ENCODE results near the gene MED27.

Gene MED27

DNA sequence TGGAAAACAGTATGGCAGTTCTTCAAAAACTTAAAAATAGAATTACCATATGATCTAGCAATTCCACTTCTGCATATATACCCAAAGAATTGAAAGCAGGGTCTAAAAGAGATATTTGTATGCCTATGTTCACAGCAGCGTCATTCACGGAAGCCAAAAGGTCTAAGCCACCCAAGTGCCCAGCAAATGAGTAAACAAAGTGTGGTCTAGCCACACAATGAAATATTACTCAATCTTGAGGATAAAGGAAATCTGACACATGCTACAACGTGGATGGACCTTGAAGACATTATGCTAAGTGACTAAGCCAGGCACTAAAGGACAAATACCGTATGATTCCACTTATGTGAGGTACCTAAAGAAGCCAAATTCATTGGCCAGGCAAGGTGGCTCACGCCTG, 11.1 kb upstream of the MED27 start:
- Histone ChIP-seq H3K4me3 (ENCODE audit: low read depth in 1 of 2, low read length in 1 of 2) (no peak overlapping the region), H3K27ac (no peak overlapping the region), H3K4me1 (ENCODE audit: control insufficient read depth in 1 of 2, insufficient read depth in 1 of 2, low read depth in 1 of 2, low read length in 1 of 2) (no peaks in the 10 kb centered on the region), H3K36me3 (no peaks in the 10 kb centered on the region), H3K27me3 (peaks cover 75% of the 10 kb centered on the region), H3K9me3 (no peaks in the 10 kb centered on the region)
- TF ChIP-seq, protein P1, sequence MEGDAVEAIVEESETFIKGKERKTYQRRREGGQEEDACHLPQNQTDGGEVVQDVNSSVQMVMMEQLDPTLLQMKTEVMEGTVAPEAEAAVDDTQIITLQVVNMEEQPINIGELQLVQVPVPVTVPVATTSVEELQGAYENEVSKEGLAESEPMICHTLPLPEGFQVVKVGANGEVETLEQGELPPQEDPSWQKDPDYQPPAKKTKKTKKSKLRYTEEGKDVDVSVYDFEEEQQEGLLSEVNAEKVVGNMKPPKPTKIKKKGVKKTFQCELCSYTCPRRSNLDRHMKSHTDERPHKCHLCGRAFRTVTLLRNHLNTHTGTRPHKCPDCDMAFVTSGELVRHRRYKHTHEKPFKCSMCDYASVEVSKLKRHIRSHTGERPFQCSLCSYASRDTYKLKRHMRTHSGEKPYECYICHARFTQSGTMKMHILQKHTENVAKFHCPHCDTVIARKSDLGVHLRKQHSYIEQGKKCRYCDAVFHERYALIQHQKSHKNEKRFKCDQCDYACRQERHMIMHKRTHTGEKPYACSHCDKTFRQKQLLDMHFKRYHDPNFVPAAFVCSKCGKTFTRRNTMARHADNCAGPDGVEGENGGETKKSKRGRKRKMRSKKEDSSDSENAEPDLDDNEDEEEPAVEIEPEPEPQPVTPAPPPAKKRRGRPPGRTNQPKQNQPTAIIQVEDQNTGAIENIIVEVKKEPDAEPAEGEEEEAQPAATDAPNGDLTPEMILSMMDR (IDR thresholded peaks at IDR 0.05): no peak

DNA sequence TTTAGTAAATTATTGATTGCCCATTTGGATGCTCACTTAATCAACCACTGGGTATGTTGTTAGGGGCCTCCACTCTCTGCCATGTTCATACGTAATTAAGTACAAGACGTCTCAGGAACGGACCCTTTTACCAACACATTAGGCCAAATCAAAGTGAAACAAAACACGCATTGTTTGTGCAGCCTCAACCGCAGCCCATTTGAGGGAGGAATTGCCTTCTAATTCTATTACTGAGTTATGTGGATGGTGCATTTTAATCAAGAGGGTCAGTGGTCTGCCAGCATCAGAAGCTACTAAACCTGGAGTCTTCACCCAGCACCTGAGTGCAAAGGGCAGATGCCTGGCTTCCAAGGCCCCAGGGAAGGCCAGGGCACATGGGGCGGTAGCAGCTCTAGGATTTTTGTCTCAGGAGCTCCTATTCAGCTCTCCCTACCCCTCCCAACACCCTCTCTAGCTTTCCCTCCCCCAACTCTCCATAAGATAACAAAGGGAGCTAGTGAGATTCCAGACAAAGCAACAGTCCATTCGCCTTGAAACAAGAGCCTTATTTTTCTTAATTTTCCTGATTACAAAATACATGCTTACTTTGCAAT, 7.9 kb upstream of the MED27 start:
- H3K9me3 ChIP-seq: no peaks in the 10 kb centered on the region
- no peak overlapping the region for H3K27ac ChIP-seq
- TF ChIP-seq, protein P1 (IDR thresholded peaks at IDR 0.05): no peak
- H3K27me3 ChIP-seq: peaks cover 73% of the 10 kb centered on the region
- H3K36me3 ChIP-seq: no peaks in the 10 kb centered on the region
- H3K4me1 ChIP-seq (ENCODE audit: control insufficient read depth in 1 of 2, insufficient read depth in 1 of 2, low read depth in 1 of 2, low read length in 1 of 2): no peaks in the 10 kb centered on the region
- no peak overlapping the region for H3K4me3 ChIP-seq (ENCODE audit: low read depth in 1 of 2, low read length in 1 of 2)

DNA sequence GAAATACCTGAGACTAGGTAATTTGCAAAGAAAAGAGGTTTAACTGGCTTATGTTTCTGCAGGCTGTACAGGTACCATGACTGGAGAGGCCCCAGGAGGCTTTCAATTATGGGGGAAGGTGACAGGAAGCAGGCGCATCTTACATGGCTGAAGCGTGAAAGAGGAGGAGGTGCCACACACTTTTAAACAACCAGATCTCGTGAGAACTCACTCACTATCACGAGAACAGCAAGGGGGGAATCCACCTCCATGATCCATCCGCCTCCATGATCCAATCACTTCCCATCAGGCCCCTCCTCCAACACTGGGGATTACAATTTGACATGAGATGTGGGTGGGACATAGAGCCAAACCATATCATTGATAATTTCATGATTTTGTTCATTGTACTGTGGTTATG, 2.5 kb upstream of the MED27 start:
- H3K4me3 ChIP-seq (ENCODE audit: low read depth in 1 of 2, low read length in 1 of 2): no peak overlapping the region
- peaks cover 38% of the 10 kb centered on the region for H3K27me3 ChIP-seq
- peaks cover under 1% of the 10 kb centered on the region for H3K36me3 ChIP-seq
- no peak overlapping the region for H3K27ac ChIP-seq
- TF ChIP-seq, protein P1 (IDR thresholded peaks at IDR 0.05): no peak
- H3K4me1 ChIP-seq (ENCODE audit: control insufficient read depth in 1 of 2, insufficient read depth in 1 of 2, low read depth in 1 of 2, low read length in 1 of 2): peaks cover 16 to 18% of the 10 kb centered on the region in 2 experiments
- H3K9me3 ChIP-seq: no peaks in the 10 kb centered on the region

DNA sequence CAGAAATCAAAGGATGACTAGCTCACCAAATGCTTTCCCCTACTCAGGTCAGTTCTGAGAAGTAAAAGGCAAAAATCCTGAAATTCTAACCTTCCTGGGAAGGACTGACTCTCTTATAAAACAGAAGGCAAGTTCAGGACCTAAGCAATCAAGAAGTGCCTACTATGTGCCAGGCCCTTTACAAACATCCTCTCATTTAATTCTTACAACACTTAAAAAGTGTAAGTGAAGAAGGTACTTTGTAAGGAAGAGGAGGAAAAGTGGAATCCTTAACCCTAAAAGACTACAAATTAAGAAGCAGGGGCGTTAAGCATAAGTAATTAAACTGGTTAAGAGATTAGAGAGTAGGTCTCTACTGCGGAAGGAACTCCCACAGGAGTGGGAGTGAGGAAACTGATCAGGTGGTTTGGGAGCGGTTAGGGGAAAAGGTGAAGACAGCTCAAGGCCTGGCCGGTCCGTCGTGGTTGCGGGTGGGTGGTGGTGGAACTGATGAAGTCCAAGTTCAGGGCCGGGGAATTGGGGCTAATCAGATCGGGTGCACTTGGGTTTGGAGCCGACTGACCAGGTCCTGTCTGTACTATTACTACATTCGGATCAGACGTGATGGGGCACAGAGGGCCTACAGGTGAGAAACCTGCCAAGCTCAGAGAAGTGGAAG, 839 bp downstream of the MED27 start:
- H3K27me3 ChIP-seq: peaks cover 12% of the 10 kb centered on the region
- H3K9me3 ChIP-seq: no peaks in the 10 kb centered on the region
- peak overlapping the region; percentile 59 to 69 for H3K4me3 ChIP-seq (ENCODE audit: low read depth in 1 of 2, low read length in 1 of 2)
- H3K4me1 ChIP-seq (ENCODE audit: control insufficient read depth in 1 of 2, insufficient read depth in 1 of 2, low read depth in 1 of 2, low read length in 1 of 2): peaks cover 16 to 18% of the 10 kb centered on the region in 2 experiments
- no peak overlapping the region for H3K27ac ChIP-seq
- H3K36me3 ChIP-seq: peaks cover 24% of the 10 kb centered on the region
- TF ChIP-seq, protein P1 (IDR thresholded peaks at IDR 0.05): no peak

DNA sequence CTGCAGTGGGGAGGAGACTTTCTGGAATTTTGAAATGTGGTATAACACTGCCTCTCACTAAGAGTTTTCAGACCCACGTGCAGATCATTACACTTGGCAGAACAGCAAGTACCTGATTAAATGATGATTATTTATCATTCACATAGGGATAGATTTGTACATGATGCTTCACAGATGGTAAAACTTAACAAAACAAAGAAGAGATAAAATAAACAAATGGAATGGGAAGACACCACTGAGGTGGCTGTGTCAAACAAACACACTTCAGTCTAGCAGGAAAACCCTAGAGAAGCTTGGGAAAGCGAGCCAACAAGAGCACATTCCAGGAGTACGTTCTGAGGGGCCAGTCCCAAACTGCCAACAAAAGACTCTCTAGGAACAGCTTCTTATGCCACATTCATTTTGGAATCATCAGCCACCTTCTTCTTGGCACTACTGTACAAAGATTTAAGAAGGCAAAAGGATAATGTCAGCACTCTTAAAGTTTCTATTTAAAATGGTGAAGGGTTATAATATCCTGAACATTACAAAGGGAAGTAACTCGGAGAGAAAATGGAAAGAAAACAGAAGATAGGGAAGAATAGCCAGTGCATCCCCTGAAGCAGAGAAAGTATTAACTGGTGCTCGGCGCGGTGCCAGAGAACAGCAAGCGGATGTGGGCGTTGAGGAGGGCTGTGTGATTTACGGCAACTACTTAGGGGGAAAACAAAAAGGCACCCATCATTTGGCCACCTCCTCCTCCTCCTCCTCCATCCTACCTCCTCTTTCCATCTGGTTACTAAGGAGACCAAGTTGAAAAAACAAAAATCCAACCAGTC, 1.6 kb downstream of the MED27 start:
- peaks cover 28% of the 10 kb centered on the region for H3K36me3 ChIP-seq
- H3K4me3 ChIP-seq (ENCODE audit: low read depth in 1 of 2, low read length in 1 of 2): no peak overlapping the region
- H3K4me1 ChIP-seq (ENCODE audit: control insufficient read depth in 1 of 2, insufficient read depth in 1 of 2, low read depth in 1 of 2, low read length in 1 of 2): peaks cover 16 to 18% of the 10 kb centered on the region in 2 experiments
- no peaks in the 10 kb centered on the region for H3K9me3 ChIP-seq
- no peak overlapping the region for H3K27ac ChIP-seq
- peaks cover 5% of the 10 kb centered on the region for H3K27me3 ChIP-seq
- TF ChIP-seq, protein P1 (IDR thresholded peaks at IDR 0.05): no peak
